RWPE2 (cell line): ENCODE results near the gene SERPIND1.

Experiments used
- ATAC-seq: fragments of 200-7000 bp; cut with Tn5 transposase; 3 replicates; pipeline ENCODE4 v1.9.1; 2021; ENCODE audit warnings: low read depth
- DNase-seq: peaks from one replicate; pipeline ENCODE4 v3.0.0-alpha.2; 2020; ENCODE audit warnings: low spot score
- H3K27ac ChIP-seq: fragments of 450-650 bp; 2 replicates; pipeline ENCODE4 v1.5.1; 2017; ENCODE audit warnings: mild to moderate bottlenecking; ENCODE audit not compliant: poor library complexity, severe bottlenecking
- H3K27me3 ChIP-seq: fragments of 250-450 bp; sonication (Bioruptor Pico); 2 replicates; pipeline ENCODE4 v1.5.1; 2021; ENCODE audit warnings: mild to moderate bottlenecking, moderate library complexity; ENCODE audit not compliant: insufficient read depth, poor library complexity, severe bottlenecking
- H3K36me3 ChIP-seq: fragments of 250-450 bp; sonication (Bioruptor Pico); 2 replicates; pipeline ENCODE4 v1.5.1; 2020; ENCODE audit warnings: low read depth, mild to moderate bottlenecking, moderate library complexity
- H3K4me1 ChIP-seq: fragments of 250-450 bp; sonication (Bioruptor Pico); 2 replicates; pipeline ENCODE4 v1.5.1; 2021; ENCODE audit warnings: mild to moderate bottlenecking, moderate library complexity; ENCODE audit not compliant: insufficient read depth, poor library complexity, severe bottlenecking
- H3K4me3 ChIP-seq: fragments of 250-450 bp; sonication (Bioruptor Pico); 2 replicates; pipeline ENCODE4 v1.5.1; 2021; ENCODE audit warnings: mild to moderate bottlenecking, moderate library complexity; ENCODE audit not compliant: severe bottlenecking
- H3K9me3 ChIP-seq: fragments of 250-450 bp; sonication (Bioruptor Pico); 2 replicates; pipeline ENCODE4 v1.5.1; 2021; ENCODE audit warnings: mild to moderate bottlenecking, moderate library complexity; ENCODE audit not compliant: severe bottlenecking
- CTCF ChIP-seq: fragments of 450-650 bp; IDR thresholded peaks from one replicate; pipeline ENCODE4 v1.5.1; 2017; ENCODE audit warnings: mild to moderate bottlenecking, moderate library complexity; ENCODE audit not compliant: poor library complexity, severe bottlenecking

The SERPIND1 gene

DNA sequence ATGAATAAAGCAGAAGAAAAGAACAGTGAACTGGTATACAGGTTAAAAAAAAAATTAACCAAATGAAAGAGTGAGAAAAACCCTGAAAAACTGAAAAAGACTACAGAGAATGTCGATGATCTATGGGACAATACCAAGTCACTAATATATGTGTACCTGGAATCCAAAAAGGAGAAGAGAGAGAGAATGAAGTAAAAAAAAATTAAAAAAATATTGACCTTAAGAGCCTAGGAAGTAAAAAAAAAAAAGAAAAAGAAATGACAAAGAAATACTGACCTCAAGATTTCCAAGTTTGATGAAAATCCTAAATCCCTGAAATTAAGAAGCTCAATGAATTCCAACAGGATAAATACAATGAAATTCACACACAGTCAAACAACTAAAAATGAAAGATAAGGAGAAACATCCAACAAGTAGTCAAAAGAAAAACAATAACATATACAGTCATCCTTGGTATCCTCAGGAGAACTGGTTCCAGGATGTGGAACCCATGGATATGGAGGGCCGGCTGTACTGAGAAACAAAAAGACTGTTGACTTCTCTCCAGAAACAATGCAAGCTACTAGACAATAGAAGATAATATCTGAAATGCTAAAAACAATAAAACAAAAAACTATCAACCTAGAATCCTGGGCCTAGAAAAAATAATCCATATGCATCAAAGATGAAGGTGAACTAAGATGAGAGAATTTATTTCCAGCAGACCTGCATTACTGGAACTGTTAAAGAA, 33.5 kb upstream of the SERPIND1 start:
- Histone ChIP-seq H3K4me3 (no peak overlapping the region), H3K4me1 (no peaks in the 10 kb centered on the region), H3K27me3 (no peaks in the 10 kb centered on the region), H3K27ac (no peak overlapping the region), H3K9me3 (peaks cover 2% of the 10 kb centered on the region), H3K36me3 (peaks cover 25% of the 10 kb centered on the region)
- no peak for TF ChIP-seq CTCF
- ATAC-seq (no peak), DNase-seq (no peak)

DNA sequence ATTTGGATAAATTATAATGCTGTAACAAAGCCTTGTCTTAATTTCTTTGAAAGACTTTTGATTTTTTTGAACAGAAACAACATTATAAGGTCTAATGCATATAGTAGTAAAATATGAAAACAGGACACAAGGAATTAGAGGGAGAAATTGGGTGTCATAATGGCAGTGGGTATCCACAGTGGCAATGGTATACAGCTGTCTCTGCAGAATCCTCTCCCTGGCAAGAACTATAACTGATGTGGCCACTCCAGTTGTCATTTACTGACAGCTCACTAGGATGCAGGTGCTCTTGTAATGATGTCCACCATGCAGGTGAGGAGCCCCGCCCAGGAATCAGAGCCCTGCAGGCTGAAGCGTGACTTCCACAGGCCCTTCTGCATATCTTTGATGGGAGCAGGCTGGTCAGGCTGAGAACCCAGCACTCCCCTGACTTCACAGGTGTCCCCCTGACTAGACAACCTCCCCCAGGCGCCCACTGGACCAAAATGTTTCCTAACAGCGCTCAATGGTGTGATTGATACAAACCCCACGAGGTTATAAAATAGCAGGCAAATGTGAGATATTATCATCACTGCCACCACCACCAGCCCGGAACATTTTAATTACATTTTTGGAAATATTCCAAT, 32.8 kb upstream of the SERPIND1 start:
- ATAC-seq (no peak), DNase-seq (no peak)
- TF ChIP-seq CTCF: no peak
- H3K27ac ChIP-seq: no peak overlapping the region
- no peaks in the 10 kb centered on the region for H3K27me3 ChIP-seq
- peaks cover 25% of the 10 kb centered on the region for H3K36me3 ChIP-seq
- peaks cover 2% of the 10 kb centered on the region for H3K9me3 ChIP-seq
- H3K4me1 ChIP-seq: no peaks in the 10 kb centered on the region
- H3K4me3 ChIP-seq: no peak overlapping the region

GRCh38 chr22:20741634-20742581, 32.0 kb upstream of the SERPIND1 start:
- Histone ChIP-seq H3K27me3 (no peaks in the 10 kb centered on the region), H3K4me1 (no peaks in the 10 kb centered on the region), H3K9me3 (peaks cover 2% of the 10 kb centered on the region), H3K36me3 (peaks cover 25% of the 10 kb centered on the region), H3K27ac (no peak overlapping the region), H3K4me3 (no peak overlapping the region)
- DNase-seq: no peak
- TF ChIP-seq CTCF: peak; percentile 69
- no peak for ATAC-seq

DNA sequence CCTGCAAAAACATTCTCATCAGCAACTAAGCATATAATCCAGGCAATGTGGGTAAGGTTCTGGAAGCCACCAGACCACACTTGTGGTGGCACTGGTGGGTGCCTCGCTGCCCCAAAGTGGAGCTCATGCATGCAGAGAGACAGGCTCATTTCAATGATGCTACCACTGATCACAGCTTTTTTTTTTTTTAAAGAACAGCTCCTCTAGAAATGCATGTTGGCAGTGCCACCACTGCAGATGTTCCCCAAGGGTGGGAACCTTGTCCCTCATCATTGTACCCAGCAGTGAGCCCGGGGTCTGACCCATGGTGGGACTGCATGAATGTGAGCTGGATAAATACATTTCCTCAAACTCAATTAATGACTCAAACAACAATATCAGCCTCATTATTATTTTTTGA, 31.1 kb upstream of the SERPIND1 start:
- no peaks in the 10 kb centered on the region for H3K27me3 ChIP-seq
- no peaks in the 10 kb centered on the region for H3K4me1 ChIP-seq
- no peak overlapping the region for H3K4me3 ChIP-seq
- peaks cover 2% of the 10 kb centered on the region for H3K9me3 ChIP-seq
- H3K36me3 ChIP-seq: peaks cover 25% of the 10 kb centered on the region
- ATAC-seq (no peak), DNase-seq (no peak)
- no peak overlapping the region for H3K27ac ChIP-seq
- no peak for TF ChIP-seq CTCF
